ENCODE results near the gene OR9I1. TPM values are rescaled to one million over a fixed set of nuclear protein-coding genes. Genes with fewer than 3 reads are reported as not detected.

OR9I1 gene
- total RNA-seq = not detected

GRCh38 chr11:58125469-58125868 lies at the start of gene OR9I1:
Gene OR9I1 (minus strand): TSS chr11:58125530. CDS start chr11:58119444, 6,086 bp downstream.

Other genes starting within 250 kb of the OR9I1 start
- not detected for gene OR9Q1, start 101.6 kb downstream of the OR9I1 start, total RNA-seq
- gene OR6Q1, start 94.6 kb downstream of the OR9I1 start, total RNA-seq = not detected
- gene OR9Q2, start 63.5 kb upstream of the OR9I1 start, total RNA-seq = not detected
- not detected for gene OR1S2, start 78.6 kb upstream of the OR9I1 start, total RNA-seq
- gene OR1S1, start 87.2 kb upstream of the OR9I1 start, total RNA-seq = not detected
- gene OR10Q1, start 103.4 kb upstream of the OR9I1 start, total RNA-seq = not detected
- gene OR10W1, start 142.7 kb upstream of the OR9I1 start, total RNA-seq = not detected
- gene OR5B17, start 233.5 kb upstream of the OR9I1 start, total RNA-seq = not detected